Mesendoderm (in vitro differentiated cells): Measurements from ENCODE around the gene SGPL1.

Source experiments
- DNase-seq: peaks from one replicate; pipeline ENCODE4 v3.0.0; 2013
- H2AK5ac ChIP-seq: 2 replicates; pipeline ENCODE4 v1.6.1; 2013; ENCODE audit warnings: low read length, inconsistent platforms
- H2BK120ac ChIP-seq: 2 replicates; pipeline ENCODE4 v1.6.1; 2013; ENCODE audit warnings: low read depth, mild to moderate bottlenecking, low read length, moderate library complexity, mixed read lengths
- H2BK15ac ChIP-seq: replicated peaks from 2 replicates; pipeline ENCODE4 v1.6.1; 2013; ENCODE audit warnings: low read depth, mild to moderate bottlenecking, moderate library complexity
- H2BK5ac ChIP-seq: 2 replicates; pipeline ENCODE4 v1.6.1; 2013; ENCODE audit warnings: low read length, inconsistent platforms
- H3K18ac ChIP-seq: 2 replicates; pipeline ENCODE4 v1.6.1; 2013; ENCODE audit warnings: mild to moderate bottlenecking, low read length, mixed read lengths
- H3K23ac ChIP-seq: one replicate; pipeline ENCODE4 v1.6.1; 2013; ENCODE audit warnings: low read length
- H3K27ac ChIP-seq: 2 replicates; pipeline ENCODE4 v1.5.1; 2013; ENCODE audit warnings: low read depth, mild to moderate bottlenecking, inconsistent platforms, low read length, moderate library complexity
- H3K27me3 ChIP-seq: 2 replicates; pipeline ENCODE4 v1.6.1; 2013; ENCODE audit warnings: low read length, control low read depth, mild to moderate bottlenecking, inconsistent platforms; ENCODE audit not compliant: insufficient read depth, poor library complexity
- H3K36me3 ChIP-seq: 2 replicates; pipeline ENCODE4 v1.6.1; 2013; ENCODE audit warnings: low read length, inconsistent platforms; ENCODE audit not compliant: control insufficient read depth, insufficient read depth
- H3K4ac ChIP-seq: one replicate; pipeline ENCODE4 v1.6.1; 2013; ENCODE audit warnings: low read depth, mild to moderate bottlenecking, low read length, moderate library complexity
- H3K4me1 ChIP-seq: 2 replicates; pipeline ENCODE4 v1.6.1; 2013; ENCODE audit warnings: low read depth, low read length, inconsistent platforms; ENCODE audit not compliant: control insufficient read depth
- H3K4me2 ChIP-seq: 2 replicates; pipeline ENCODE4 v1.6.1; 2013; ENCODE audit warnings: low read length
- H3K4me3 ChIP-seq: 2 replicates; pipeline ENCODE4 v1.5.1; 2013; ENCODE audit warnings: mild to moderate bottlenecking, low read length
- H3K56ac ChIP-seq: one replicate; pipeline ENCODE4 v1.6.1; 2013; ENCODE audit warnings: low read length
- H3K79me1 ChIP-seq: 2 replicates; pipeline ENCODE4 v1.6.1; 2013; ENCODE audit warnings: low read length, inconsistent platforms
- H3K79me2 ChIP-seq: 2 replicates; pipeline ENCODE4 v1.6.1; 2013; ENCODE audit warnings: mild to moderate bottlenecking, low read length; ENCODE audit not compliant: control insufficient read depth, insufficient read depth
- H3K9ac ChIP-seq: 2 replicates; pipeline ENCODE4 v1.6.1; 2013; ENCODE audit warnings: low read length, inconsistent platforms
- H4K5ac ChIP-seq: one replicate; pipeline ENCODE4 v1.6.1; 2013; ENCODE audit warnings: low read length
- H4K8ac ChIP-seq: one replicate; pipeline ENCODE4 v1.6.1; 2013; ENCODE audit warnings: low read depth, mild to moderate bottlenecking, control low read depth, low read length, moderate library complexity
- WGBS: extraction: QIAGEN DNeasy Blood & Tissue Kit; methylation state at CpG from one replicate; pipeline ENCODE4 v1.1.7; 2013; ENCODE audit warnings: low lambda C conversion rate, missing lambda C conversion rate; ENCODE audit not compliant: insufficient coverage; ENCODE audit errors: extremely low coverage; 5-methylcytosine and 5-hydroxymethylcytosine counted together

The SGPL1 gene

DNA sequence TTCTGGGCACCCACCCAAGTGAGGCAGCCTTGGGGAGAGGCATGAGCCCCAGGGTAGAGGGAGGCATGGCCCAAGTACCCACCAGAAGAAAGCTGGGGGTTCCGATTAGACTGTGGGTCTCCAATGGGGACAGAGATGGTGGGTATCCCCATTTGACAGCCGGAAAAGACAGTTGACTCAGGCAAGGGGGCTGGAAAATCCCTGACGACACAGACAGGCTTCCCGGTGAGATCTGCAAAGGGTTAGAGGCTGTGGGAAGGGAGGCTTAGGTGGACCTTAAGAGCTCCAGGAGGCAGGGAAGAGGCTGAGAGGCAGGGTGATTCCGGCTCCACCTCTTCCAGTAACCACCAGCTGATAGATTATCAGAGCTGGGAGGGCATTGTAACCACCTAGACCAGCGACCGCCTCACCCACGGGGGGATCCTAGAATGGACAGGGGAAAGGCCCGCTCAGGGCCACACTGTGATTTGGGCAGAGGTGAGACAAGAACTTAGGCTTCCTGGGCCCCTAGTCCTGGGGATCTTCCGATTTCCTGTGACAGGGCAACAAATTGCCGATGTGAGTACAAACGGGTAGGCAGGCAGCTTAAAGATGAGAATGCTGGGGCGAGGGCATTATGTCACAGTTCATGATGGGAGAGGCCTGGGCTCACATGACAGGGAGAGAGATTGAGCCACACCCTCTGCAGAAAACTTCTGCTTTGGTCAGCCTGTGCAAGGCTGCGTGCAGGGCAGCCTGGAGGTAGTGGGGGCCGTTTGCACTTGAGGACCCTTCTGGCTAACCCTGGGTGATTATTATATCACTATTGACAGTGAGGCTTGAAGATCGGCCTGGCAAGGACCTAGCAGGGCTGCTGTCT, 36.0 kb upstream of the SGPL1 start:
- Histone ChIP-seq H3K18ac (no peak overlapping the region), H3K56ac (no peak overlapping the region), H2BK15ac (no peak overlapping the region), H2AK5ac (no peak overlapping the region), H2BK120ac (no peak overlapping the region), H3K4me2 (no peak overlapping the region), H3K27me3 (no peaks in the 10 kb centered on the region), H3K36me3 (no peaks in the 10 kb centered on the region), H3K9ac (no peak overlapping the region), H3K4ac (no peak overlapping the region), H3K4me1 (peaks cover 2% of the 10 kb centered on the region), H3K27ac (no peak overlapping the region), H3K79me1 (no peaks in the 10 kb centered on the region), H2BK5ac (no peak overlapping the region), H3K4me3 (no peak overlapping the region), H4K5ac (no peak overlapping the region), H4K8ac (no peak overlapping the region), H3K23ac (no peak overlapping the region), H3K79me2 (no peaks in the 10 kb centered on the region)
- DNase-seq, result no peak
- WGBS, result no CpG with 5 or more reads among the region's 16 CpGs

DNA sequence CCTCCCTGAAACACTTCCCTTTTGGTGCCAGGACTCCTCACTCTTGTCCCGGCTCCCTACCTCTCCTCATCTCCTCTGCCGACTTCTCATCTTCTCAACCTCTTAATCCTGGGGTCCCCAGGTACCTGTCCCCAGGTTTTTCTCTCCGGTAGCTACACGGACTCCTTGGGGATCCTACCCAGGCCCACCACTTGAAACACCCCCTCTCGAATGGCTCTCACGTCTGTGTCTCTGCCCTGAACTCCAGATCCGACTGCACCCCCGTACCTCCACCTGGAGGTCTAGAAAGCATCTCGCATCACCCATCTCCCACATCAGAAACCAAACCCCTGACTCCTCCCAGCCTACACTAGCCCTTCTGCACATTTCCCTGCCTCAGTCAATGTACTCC, 35.4 kb upstream of the SGPL1 start:
- H3K9ac ChIP-seq, result no peak overlapping the region
- H4K5ac ChIP-seq, result no peak overlapping the region
- H3K4me3 ChIP-seq, result no peak overlapping the region
- H2BK5ac ChIP-seq, result no peak overlapping the region
- no peak overlapping the region for H2BK15ac ChIP-seq
- no peak overlapping the region for H4K8ac ChIP-seq
- no peak overlapping the region for H3K23ac ChIP-seq
- no peak overlapping the region for H3K27ac ChIP-seq
- no peak for DNase-seq
- H2AK5ac ChIP-seq, result no peak overlapping the region
- no peaks in the 10 kb centered on the region for H3K79me1 ChIP-seq
- H3K4ac ChIP-seq, result no peak overlapping the region
- no peak overlapping the region for H3K56ac ChIP-seq
- H3K36me3 ChIP-seq, result no peaks in the 10 kb centered on the region
- H3K79me2 ChIP-seq, result no peaks in the 10 kb centered on the region
- H3K4me1 ChIP-seq, result peaks cover 2% of the 10 kb centered on the region
- H2BK120ac ChIP-seq, result no peak overlapping the region
- no peaks in the 10 kb centered on the region for H3K27me3 ChIP-seq
- H3K4me2 ChIP-seq, result no peak overlapping the region
- no peak overlapping the region for H3K18ac ChIP-seq
- no CpG with 5 or more reads among the region's 9 CpGs for WGBS

DNA sequence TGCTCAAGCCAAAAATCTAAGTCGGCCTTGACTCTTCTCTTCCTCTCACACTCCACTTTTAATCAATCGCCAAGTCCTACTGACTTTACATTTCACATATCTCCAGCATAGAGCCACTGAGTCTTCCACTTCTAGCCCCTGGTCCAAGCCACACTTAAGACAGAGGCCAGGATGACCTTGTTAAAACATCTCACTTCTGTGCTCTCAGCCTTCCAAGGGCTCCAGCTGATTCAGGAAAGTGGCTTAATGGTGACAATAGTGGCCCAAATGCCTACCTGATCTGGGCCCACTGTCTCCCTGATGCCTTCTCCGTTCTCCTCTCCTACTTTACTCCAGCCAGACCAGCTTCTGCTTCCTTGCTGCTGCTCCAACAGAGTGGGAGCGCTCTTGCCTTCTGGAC, 35.0 kb upstream of the SGPL1 start:
- Histone ChIP-seq H3K4ac (no peak overlapping the region), H3K4me1 (peaks cover 2% of the 10 kb centered on the region), H3K27me3 (no peaks in the 10 kb centered on the region), H3K36me3 (no peaks in the 10 kb centered on the region), H3K9ac (no peak overlapping the region), H4K8ac (no peak overlapping the region), H2BK120ac (no peak overlapping the region), H4K5ac (no peak overlapping the region), H2BK15ac (no peak overlapping the region), H3K23ac (no peak overlapping the region), H3K79me1 (no peaks in the 10 kb centered on the region), H2AK5ac (no peak overlapping the region), H3K56ac (no peak overlapping the region), H3K27ac (no peak overlapping the region), H3K4me2 (no peak overlapping the region), H3K4me3 (no peak overlapping the region), H3K18ac (no peak overlapping the region), H2BK5ac (no peak overlapping the region), H3K79me2 (no peaks in the 10 kb centered on the region)
- no peak for DNase-seq
- no CpG with 5 or more reads among the region's 4 CpGs for WGBS

DNA sequence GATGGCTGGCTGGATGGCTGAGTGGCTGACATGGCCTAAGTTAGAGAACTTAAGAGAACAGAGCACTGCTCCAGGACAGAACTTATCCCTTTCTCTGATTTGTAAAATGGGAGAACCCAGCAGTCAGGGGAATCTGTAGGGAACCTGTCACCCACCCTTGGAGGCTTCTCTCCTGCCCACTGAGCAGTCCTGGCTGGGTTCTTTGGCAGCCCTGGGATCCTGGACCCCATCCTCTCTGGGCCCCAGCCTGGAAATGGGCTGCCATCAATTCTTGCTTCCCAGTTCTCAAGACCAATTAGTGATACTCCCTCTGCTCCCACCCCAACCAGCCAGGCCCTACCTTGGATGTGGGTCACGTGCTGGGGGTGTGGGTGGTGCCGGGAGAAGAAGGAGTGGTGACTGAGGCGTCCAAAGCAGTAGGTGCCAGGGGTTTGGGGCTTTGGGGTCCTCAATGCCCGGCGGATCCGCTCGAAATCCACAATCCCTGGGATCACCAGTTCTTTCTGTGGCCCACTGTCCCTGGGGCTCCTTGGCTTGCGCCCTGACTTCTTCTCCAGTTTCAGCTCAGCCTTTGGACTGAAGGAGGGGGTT, 34.2 kb upstream of the SGPL1 start:
- H3K4ac ChIP-seq, result no peak overlapping the region
- no CpG with 5 or more reads among the region's 8 CpGs for WGBS
- no peak overlapping the region for H4K5ac ChIP-seq
- no peak overlapping the region for H2AK5ac ChIP-seq
- H3K36me3 ChIP-seq, result no peaks in the 10 kb centered on the region
- H3K4me2 ChIP-seq, result no peak overlapping the region
- H2BK5ac ChIP-seq, result no peak overlapping the region
- no peak overlapping the region for H2BK120ac ChIP-seq
- H3K4me3 ChIP-seq, result no peak overlapping the region
- H3K56ac ChIP-seq, result no peak overlapping the region
- H3K18ac ChIP-seq, result no peak overlapping the region
- no peak overlapping the region for H3K27ac ChIP-seq
- no peak overlapping the region for H3K9ac ChIP-seq
- no peak overlapping the region for H3K23ac ChIP-seq
- H2BK15ac ChIP-seq, result no peak overlapping the region
- H3K79me2 ChIP-seq, result no peaks in the 10 kb centered on the region
- H3K79me1 ChIP-seq, result no peaks in the 10 kb centered on the region
- H4K8ac ChIP-seq, result no peak overlapping the region
- peaks cover 2% of the 10 kb centered on the region for H3K4me1 ChIP-seq
- no peaks in the 10 kb centered on the region for H3K27me3 ChIP-seq
- DNase-seq, result no peak

DNA sequence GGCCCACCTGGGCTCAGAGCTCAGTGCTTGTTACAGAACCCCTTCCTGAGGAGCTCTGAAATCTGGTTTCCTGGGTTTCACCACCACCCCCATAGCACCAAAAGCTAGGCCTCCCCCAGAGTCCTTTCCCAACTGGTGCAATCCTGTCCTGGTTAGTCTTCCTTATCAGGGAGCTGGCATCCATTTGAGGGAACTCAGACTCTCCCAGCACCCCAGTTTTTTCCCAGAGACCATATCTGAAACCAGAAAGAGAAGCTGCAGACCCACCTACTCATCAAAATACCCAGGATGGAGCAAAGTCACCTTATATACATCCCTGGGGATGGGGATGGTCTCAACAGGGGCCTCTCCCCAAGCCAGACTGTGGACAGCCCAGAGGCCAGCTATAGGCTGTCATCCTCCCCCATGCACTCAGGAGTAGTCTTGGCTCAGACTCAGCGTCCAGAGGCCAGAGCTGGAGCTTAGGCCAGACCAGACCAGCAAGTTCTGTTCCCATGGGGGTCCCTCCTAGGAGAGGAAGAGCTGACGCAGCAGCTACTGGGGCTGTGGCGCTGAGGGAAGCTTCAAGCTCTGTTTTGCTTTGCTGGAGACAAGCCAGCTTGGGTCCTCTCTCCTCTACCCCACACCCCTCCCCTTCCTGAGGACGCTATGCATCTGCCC, 33.5 kb upstream of the SGPL1 start:
- no peak for DNase-seq
- Histone ChIP-seq H3K9ac (no peak overlapping the region), H3K27ac (no peak overlapping the region), H2BK5ac (no peak overlapping the region), H4K8ac (no peak overlapping the region), H3K4ac (no peak overlapping the region), H3K4me3 (no peak overlapping the region), H4K5ac (no peak overlapping the region), H2BK15ac (no peak overlapping the region), H3K18ac (no peak overlapping the region), H3K56ac (no peak overlapping the region), H3K4me1 (peaks cover 2% of the 10 kb centered on the region), H3K23ac (no peak overlapping the region), H3K79me1 (no peaks in the 10 kb centered on the region), H2BK120ac (no peak overlapping the region), H3K4me2 (no peak overlapping the region), H2AK5ac (no peak overlapping the region), H3K79me2 (no peaks in the 10 kb centered on the region), H3K36me3 (no peaks in the 10 kb centered on the region), H3K27me3 (no peaks in the 10 kb centered on the region)
- WGBS, result no CpG with 5 or more reads among the region's 4 CpGs
